Uterus (tissue), 4 donors: ENCODE results near the gene INIP. TPM values are rescaled to one million over a fixed set of nuclear protein-coding genes. Genes with fewer than 3 reads are reported as not detected.

Experiments used
- DNase-seq, 2 donors: peaks; one replicate each; pipeline ENCODE4 v3.0.0-alpha.2; 2019 to 2020
- H3K27ac ChIP-seq, 2 donors: fragments of 200-600 bp; sonication (generic); 1 replicate in 1 of 2; 2 replicates in 1 of 2; pipeline ENCODE4 v1.5.1; 2016 to 2018
- H3K27me3 ChIP-seq, 2 donors: fragments of 200-600 bp; sonication (generic); one replicate each; pipeline ENCODE4 v1.5.1; 2018 to 2019; ENCODE audit warnings: control low read depth in 1 of 2
- H3K36me3 ChIP-seq, 2 donors: fragments of 200-600 bp; sonication (generic); one replicate each; pipeline ENCODE4 v1.5.1; 2019; ENCODE audit warnings: control low read depth in 1 of 2
- H3K4me1 ChIP-seq, 2 donors: fragments of 200-600 bp; sonication (generic); one replicate each; pipeline ENCODE4 v1.5.1; 2018 to 2019; ENCODE audit warnings: control low read depth in 1 of 2
- H3K4me3 ChIP-seq, 2 donors: fragments of 200-600 bp; sonication (generic); 1 replicate in 1 of 2; 2 replicates in 1 of 2; pipeline ENCODE4 v1.5.1; 2018 to 2019; ENCODE audit warnings: mild to moderate bottlenecking in 1 of 2
- H3K9me3 ChIP-seq, 2 donors: fragments of 200-600 bp; sonication (generic); one replicate each; pipeline ENCODE4 v1.5.1; 2019; ENCODE audit warnings: control low read depth in 1 of 2
- CTCF ChIP-seq, 4 experiments: fragments of 200-600 bp in 2 of 4; fragments of 450-650 bp in 2 of 4; sonication (generic) in 2 of 4; IDR thresholded peaks; one replicate each; pipeline ENCODE4 v1.5.1; 2016 to 2019; ENCODE audit warnings: antibody characterized with exemption in 4 of 4, mild to moderate bottlenecking in 2 of 4, moderate library complexity in 1 of 4
- POLR2A ChIP-seq, 2 donors: fragments of 450-650 bp; IDR thresholded peaks; one replicate each; pipeline ENCODE4 v1.6.1; 2016; ENCODE audit warnings: antibody characterized with exemption in 2 of 2, mild to moderate bottlenecking in 1 of 2, moderate library complexity in 1 of 2
- intact Hi-C: fragments of 100-400 bp; cut with DNase I; formaldehyde crosslinking; loops from one replicate; pipeline ENCODE4 v1.15.1; 2023; ENCODE audit warnings: low total_unique reads
- total RNA-seq, 4 donors: library from RNA; depleted of rRNA in 3 of 4; stranded (reverse); fragments of >200 nt in 3 of 4; gene quantifications; one replicate each; pipeline versions ENCODE4 v1.1.0 to v1.2.4, GENCODE V29; 2014 to 2023
- donor health status: DM: yes; HTN: yes; CAD: no.

INIP gene
- total RNA-seq, 4 donors from 2014 or later = 15.2 to 215 (median 57.6) TPM

GRCh38 chr9:112750764-112751055 is 32.8 kb upstream of the INIP start:
- Histone ChIP-seq H3K36me3 (no peaks in the 10 kb centered on the region), H3K27ac (peak overlapping the region; percentile 81 to 91), H3K4me3 (peak overlapping the region; percentile 64 to 93), H3K4me1 (no peaks in the 10 kb centered on the region), H3K27me3 (no peaks in the 10 kb centered on the region), H3K9me3 (no peaks in the 10 kb centered on the region)
- intact Hi-C loops = no loop called here
- no peak for DNase-seq
- no peak for TF ChIP-seq CTCF (IDR thresholded peaks at IDR 0.05)
- TF ChIP-seq POLR2A (IDR thresholded peaks at IDR 0.05) = no peak

- Histone ChIP-seq H3K27me3 (no peaks in the 10 kb centered on the region), H3K9me3 (no peaks in the 10 kb centered on the region), H3K4me3 (peak within 1 kb of the TSS; percentile 64 to 93), H3K4me1 (no peaks in the 10 kb centered on the region), H3K27ac (peak within 1 kb of the TSS; percentile 84 to 91), H3K36me3 (no peaks in the 10 kb centered on the region)
- intact Hi-C loops = no loop called here
- DNase-seq = peak; percentile 87 to 91
- peak in 1 of 2 donors; percentile 66 for TF ChIP-seq POLR2A (IDR thresholded peaks at IDR 0.05)
- peak in 2 of 4 experiments; percentile 6 to 11 for TF ChIP-seq CTCF (IDR thresholded peaks at IDR 0.05)
These were observed 32.3 kb upstream of the INIP start, which contains the start of gene SNX30 for GRCh38 chr9:112750016-112750763. SNX30 (plus strand) TSS chr9:112750760; CDS start chr9:112751002, 242 bp downstream.

- no peaks in the 10 kb centered on the region for H3K4me1 ChIP-seq
- intact Hi-C loops = no loop called here
- no peak for DNase-seq
- TF ChIP-seq POLR2A (IDR thresholded peaks at IDR 0.05) = no peak
- TF ChIP-seq CTCF (IDR thresholded peaks at IDR 0.05) = no peak
- H3K4me3 ChIP-seq = no peak overlapping the region
- no peak overlapping the region for H3K27ac ChIP-seq
- no peaks in the 10 kb centered on the region for H3K36me3 ChIP-seq
- H3K27me3 ChIP-seq = no peaks in the 10 kb centered on the region
- no peaks in the 10 kb centered on the region for H3K9me3 ChIP-seq
These were observed 29.2 kb upstream of the INIP start for GRCh38 chr9:112747094-112747493.

- Histone ChIP-seq H3K27ac (no peak overlapping the region), H3K36me3 (no peaks in the 10 kb centered on the region), H3K4me3 (no peak overlapping the region), H3K4me1 (no peaks in the 10 kb centered on the region), H3K9me3 (no peaks in the 10 kb centered on the region), H3K27me3 (no peaks in the 10 kb centered on the region)
- no peak for TF ChIP-seq CTCF (IDR thresholded peaks at IDR 0.05)
- TF ChIP-seq POLR2A (IDR thresholded peaks at IDR 0.05) = no peak
- no peak for DNase-seq
- intact Hi-C loops = no loop called here
These were observed 26.3 kb upstream of the INIP start for GRCh38 chr9:112744177-112744576.

GRCh38 chr9:112743216-112743836 is 25.4 kb upstream of the INIP start:
- TF ChIP-seq POLR2A (IDR thresholded peaks at IDR 0.05) = no peak
- no peak for TF ChIP-seq CTCF (IDR thresholded peaks at IDR 0.05)
- H3K4me3 ChIP-seq = no peak overlapping the region
- no peaks in the 10 kb centered on the region for H3K9me3 ChIP-seq
- no peaks in the 10 kb centered on the region for H3K27me3 ChIP-seq
- no peak for DNase-seq
- H3K27ac ChIP-seq = no peak overlapping the region
- H3K4me1 ChIP-seq = no peaks in the 10 kb centered on the region
- intact Hi-C loops = no loop called here
- H3K36me3 ChIP-seq = no peaks in the 10 kb centered on the region
